GM18508 (cell line): Measurements from ENCODE around the gene OPTC.
"Not testable (repeated sequence)": the region's sequence is repeated elsewhere in the genome, so short reads cannot be mapped to it uniquely, and the experiment has no call there.

ENCODE experiments used
- ATAC-seq: cut with Tn5 transposase; IDR thresholded peaks from one replicate; pipeline ENCODE4 v1.9.1; 2021; ENCODE audit warnings: moderate number of reproducible peaks; ENCODE audit not compliant: insufficient read depth, unreplicated experiment

The OPTC gene

DNA sequence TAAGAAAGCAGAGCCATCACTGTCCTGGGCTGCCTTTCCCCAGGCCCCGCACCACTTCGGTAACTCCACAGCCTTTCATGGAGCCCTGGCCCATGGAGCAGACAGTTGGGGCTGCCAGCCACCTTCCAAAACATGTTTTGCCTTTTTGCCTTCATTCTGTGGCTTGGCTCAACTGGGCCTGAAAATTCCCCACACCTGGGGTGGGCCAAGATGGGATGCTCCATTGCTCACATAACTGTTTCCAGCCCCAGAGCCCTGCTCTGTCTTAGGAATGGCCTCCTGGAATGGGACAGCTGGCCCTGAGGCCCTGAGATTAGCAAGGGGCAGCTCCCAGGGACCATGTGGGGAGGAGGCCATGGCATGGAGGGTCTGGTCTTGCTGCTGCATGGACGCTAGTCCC lies 29.2 kb upstream of the OPTC start:
- no peak for ATAC-seq

- no peak for ATAC-seq
Observed at GRCh38 chr1:203465146-203465798, 28.7 kb upstream of the OPTC start.

- no peak for ATAC-seq
Observed at GRCh38 chr1:203465948-203466347, 28.0 kb upstream of the OPTC start.

DNA sequence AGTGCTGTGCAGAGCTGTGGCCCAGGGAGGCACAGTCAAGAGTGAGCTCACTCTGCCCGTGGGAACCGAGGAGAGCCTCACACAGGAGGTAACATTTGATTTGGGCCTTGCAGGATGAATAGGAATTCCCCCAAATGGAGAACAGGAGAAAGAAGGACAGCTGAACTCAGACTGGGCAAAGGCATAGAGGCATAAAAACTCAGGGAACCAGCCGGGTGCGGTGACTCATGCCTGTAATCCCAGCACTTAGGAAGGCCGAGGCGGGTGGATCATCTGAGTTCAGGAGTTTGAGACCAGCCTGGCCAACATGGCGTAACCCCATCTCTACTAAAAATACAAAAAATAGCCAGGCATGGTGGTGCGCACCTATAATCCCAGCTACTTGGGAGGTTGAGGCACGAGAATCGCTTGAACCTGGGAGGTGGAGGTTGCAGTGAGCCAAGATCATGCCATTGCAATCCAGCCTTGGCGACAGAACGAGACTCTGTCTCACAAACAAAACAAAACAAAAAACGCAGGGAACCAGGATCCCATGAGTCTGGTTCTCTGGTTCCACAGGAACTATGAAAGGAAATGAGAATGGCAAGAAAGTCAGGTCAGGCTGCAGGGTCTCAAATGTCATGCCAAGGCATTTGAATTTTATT lies 26.9 kb upstream of the OPTC start:
- ATAC-seq: not testable (repeated sequence)

- no peak for ATAC-seq
Observed at GRCh38 chr1:203467550-203467921, 26.4 kb upstream of the OPTC start.

DNA sequence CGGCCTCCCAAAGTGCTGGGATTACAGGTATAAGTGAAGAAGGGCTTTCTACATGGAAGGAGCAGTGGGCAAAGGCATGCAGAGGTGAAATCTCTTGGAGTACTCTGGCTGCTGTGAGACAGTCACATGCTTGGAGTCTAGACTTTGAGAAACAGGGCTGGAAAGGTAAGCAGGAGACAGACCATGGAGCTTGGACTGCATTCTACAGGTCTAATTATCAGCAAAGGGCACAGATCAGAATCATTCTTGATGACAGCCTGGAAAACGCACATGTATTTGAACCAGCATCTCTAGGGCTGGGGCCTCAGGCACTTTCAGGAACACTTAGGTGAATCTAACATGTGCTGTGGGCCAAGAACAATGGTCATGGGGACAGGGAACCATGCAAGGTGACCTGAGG lies 25.6 kb upstream of the OPTC start:
- no peak for ATAC-seq

GRCh38 chr1:203470240-203470639 lies 23.7 kb upstream of the OPTC start:
- no peak for ATAC-seq

DNA sequence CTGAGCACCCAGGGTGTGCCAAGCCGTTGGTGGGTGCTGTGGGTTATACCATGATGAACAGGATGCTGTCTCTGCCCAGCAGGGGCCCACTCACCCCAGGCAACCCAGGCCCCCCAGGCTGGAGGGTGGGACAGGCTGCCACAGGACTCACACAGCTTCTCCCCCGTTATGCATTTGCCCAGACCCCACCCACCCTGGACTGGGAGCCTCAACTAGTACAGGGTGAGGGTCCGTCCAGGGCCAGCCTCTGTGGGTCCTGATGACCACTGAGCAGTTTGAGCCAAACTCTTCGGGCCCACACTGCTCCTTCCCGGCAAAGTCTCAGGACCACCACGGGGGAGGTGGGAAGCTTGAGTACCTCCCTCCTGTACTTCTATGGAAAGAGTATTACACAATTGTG lies 22.1 kb upstream of the OPTC start:
- ATAC-seq: no peak

GRCh38 chr1:203473281-203473680 lies 20.7 kb upstream of the OPTC start:
- no peak for ATAC-seq

DNA sequence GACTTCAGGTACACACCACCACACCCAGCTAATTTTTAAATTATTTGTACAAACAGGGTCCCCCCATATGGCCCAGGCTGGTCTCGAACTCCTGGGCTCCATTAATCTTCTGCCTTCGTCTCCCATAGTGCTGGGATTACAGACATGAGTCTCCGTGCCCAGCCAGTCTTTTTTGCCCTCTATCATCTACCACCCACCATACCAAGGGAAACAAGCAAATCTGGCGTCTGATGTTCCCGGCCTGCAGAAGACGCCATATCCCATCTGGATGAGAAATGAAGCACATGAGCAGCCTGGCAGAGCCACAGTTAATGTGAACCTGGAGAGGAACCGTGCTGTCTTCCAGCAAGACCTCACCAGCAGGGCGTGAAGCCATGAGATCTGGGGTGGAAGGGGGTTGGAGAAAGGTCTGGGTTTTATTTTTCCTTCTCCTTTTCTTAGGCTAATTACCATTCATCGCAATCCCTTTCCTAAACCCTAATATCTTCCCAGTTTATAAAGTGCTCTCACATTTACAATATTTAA lies 20.1 kb upstream of the OPTC start:
- ATAC-seq: no peak

DNA sequence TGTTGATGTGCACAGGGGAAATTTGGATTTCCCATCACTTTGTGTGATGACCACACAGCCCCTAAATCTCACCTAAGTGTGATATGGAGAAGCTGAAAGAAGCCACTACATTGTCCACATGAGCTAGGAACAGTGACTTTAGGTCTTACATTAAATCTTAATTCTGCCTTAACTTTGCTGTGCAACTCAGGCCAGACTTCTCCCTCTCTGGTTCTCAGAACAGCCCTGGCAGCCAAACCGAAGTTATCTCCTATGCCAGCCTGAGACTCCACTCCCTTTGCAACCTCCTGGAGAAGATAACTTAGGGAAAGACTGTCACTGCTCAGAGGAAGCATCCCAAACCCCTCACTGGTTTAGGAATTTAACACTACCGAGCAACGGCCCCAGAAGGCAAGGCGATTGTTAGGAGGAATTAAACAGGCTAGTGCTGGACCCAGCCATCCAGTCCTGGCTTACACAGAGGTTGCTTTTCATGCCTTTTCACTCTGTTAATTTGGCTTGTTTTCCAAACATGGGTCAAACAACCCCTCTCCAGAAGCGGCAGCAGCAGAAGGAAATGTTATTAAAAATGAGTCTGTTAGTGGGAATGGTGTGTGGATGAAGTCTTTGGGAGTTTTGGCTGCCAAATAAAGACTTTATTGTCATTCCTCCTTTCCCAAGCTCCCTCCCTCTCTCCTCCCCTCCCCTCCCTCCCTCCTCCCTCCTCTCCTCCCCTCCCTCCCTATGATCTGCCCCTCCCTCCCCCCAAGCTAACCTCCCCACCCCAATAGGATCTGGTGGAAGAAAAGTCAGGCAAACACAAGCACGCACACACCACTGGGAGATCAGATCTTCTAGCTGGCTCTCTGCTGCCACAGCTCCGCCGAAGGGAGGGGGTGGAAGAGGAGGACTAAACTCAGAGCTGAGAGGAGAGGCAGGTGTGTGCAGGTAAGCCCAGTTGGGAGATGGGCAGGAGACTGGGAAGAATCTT lies 18.7 kb upstream of the OPTC start, which contains the start of gene PRELP:
Gene PRELP, plus strand, starts transcription at position 795 of the 970 bp plus-strand sequence. CDS start 7,379 bp downstream, outside the sequence.
- no peak for ATAC-seq

DNA sequence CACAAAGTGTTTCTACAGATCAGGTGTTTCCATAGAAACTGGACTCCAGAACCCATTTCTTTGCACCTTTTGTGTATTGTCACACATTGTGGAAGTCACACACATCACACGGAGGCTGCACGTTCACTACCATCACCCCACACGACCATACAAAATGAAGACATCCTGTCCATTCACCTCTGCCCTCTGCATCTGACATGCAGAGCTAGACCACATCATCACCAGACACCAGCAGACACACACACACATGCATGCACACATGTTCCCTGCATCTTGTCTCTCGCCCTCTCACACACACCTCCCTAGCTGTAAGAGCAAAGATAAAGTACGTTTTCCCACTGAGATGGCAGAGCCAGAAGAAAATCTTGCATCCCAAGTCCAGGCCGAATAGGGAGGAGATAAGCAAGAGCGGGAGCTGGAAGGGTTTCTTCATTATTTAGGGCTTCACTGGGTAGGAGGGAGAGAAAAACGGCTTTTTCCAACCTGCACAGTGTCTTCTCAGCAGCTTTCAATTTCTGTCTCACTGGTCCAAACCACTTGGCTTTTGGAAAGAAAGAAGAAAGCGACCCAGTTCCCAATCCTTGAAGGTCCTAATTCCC lies 17.6 kb upstream of the OPTC start:
- ATAC-seq: no peak

GRCh38 chr1:203477748-203478147 lies 16.2 kb upstream of the OPTC start:
- no peak for ATAC-seq

DNA sequence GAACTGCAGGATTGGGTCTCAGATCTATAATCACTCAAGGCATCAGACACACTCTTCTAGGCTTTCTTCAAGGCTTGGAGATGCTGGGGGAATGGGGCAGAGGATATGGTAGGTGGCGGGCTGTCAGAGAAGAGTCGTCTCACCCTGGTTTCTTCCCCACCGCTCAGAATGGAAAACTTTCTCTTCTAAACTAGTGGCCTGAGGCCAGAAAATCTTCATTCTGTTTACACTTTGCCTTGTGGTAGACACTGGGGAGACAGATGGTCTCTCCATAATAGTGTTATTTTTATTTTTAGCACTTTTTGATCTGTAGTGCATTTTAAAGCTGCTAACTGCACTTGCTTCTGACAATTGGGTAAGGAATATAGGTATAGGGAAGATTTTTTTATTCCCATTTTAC lies 15.7 kb upstream of the OPTC start:
- no peak for ATAC-seq

GRCh38 chr1:203478986-203479385 lies 15.0 kb upstream of the OPTC start:
- no peak for ATAC-seq

DNA sequence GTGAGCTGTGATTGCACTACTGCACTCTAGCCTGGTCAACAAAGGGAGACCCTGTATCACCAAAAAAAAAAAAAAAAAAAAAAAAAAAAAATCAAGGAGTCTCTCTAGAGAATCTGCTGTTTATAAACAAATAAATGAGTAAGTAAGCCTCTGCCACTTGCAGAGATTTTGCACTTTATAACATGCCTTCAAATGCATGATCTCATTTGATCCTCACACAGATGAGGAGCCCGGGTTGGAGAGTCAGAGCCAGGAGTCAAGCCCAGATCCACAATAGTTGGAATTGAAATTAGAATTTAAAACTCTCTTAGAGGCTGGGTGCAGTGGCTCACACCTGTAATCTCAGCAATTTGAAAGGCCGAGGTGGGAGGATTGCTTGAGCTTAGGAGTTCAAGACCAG lies 14.3 kb upstream of the OPTC start:
- ATAC-seq: no peak

DNA sequence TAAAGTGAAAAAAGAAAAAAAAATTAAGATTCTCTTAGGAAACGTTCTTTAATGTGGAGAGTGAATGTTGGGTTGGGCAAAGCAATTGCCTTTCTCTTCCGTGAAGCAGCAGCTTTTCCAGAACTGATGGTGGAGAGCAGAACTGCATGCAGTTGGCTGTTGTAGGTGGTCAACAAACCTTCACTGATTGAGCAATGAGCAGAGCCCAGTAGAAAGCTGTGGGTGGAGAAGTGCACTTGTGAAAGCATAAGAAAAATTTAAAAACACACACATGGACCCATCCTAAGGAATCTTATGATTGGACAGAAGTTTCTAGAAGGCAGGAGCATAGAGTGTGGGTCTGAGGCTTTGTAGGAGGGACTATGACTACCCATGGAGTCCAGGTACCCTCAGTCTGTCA lies 13.9 kb upstream of the OPTC start:
- ATAC-seq: no peak

- no peak for ATAC-seq
Observed at GRCh38 chr1:203480525-203481084, 13.3 kb upstream of the OPTC start.

- ATAC-seq: no peak
Observed at GRCh38 chr1:203481196-203481595, 12.8 kb upstream of the OPTC start.
